Measurements from ENCODE around the gene INPP4B.

The INPP4B gene

DNA sequence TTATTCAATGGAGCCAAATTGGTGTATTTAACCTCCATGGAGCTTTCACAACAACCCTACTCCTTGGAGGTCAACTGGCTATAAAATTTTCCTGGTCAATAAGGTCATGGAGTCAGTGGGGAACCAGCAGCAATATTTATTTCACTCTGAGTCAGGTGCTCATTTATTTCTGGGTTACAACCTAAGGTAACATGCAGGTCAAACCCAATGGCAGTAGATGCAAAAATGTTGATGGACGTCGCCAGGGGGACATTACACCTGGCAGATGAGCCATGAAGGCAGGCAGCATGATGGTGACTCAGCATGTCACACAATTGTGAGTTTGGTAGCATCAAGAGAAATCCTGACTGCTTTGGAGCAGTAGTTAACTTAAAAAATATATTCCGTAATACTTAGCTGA, 695.6 kb downstream of the INPP4B start:
- Histone ChIP-seq H4K8ac (ENCODE audit: low read depth, low read length) (no peak overlapping the region), H3K4me2 (ENCODE audit: low read length) (no peak overlapping the region), H2BK120ac (ENCODE audit: insufficient read depth, low read length, poor library complexity) (no peak overlapping the region), H2AFZ (ENCODE audit: insufficient read depth, low read length, poor library complexity) (no peak overlapping the region), H3K4me1 (ENCODE audit: control insufficient read depth in 1 of 2, insufficient read depth in 2 of 2, low read length in 2 of 2) (no peaks in the 10 kb centered on the region), H3K4ac (ENCODE audit: low read depth, low read length) (no peak overlapping the region), H3K27ac (ENCODE audit: low read depth, low read length) (no peak overlapping the region), H4K12ac (ENCODE audit: low read depth, low read length) (no peak overlapping the region), H3K79me1 (ENCODE audit: low read length) (no peaks in the 10 kb centered on the region), H4K91ac (ENCODE audit: low read depth, low read length) (no peak overlapping the region), H3K9ac (ENCODE audit: low read length) (no peak overlapping the region), H3K79me2 (ENCODE audit: control insufficient read depth, insufficient read depth, low read length, poor library complexity) (no peaks in the 10 kb centered on the region), H3K9me3 (ENCODE audit: insufficient read depth, low read depth, low read length) (no peaks in the 10 kb centered on the region), H3K18ac (ENCODE audit: low read length) (no peak overlapping the region), H3K27me3 (ENCODE audit: insufficient read depth, low read length) (no peaks in the 10 kb centered on the region), H3K36me3 (ENCODE audit: control insufficient read depth in 1 of 2, insufficient read depth in 2 of 2, low read length in 2 of 2) (no peaks in the 10 kb centered on the region), H2BK5ac (ENCODE audit: low read depth, low read length, poor library complexity) (no peak overlapping the region), H2BK12ac (ENCODE audit: low read length) (no peak overlapping the region), H3K4me3 (ENCODE audit: low read depth, low read length) (no peak overlapping the region), H3K23ac (ENCODE audit: low read length) (no peak overlapping the region), H2AK5ac (ENCODE audit: low read length) (no peak overlapping the region), H3K14ac (ENCODE audit: low read length) (no peak overlapping the region)
- WGBS (ENCODE audit: extremely low coverage, insufficient coverage, insufficient read length) = no CpG with 5 or more reads among the region's 3 CpGs
- DNase-seq = no peak

DNA sequence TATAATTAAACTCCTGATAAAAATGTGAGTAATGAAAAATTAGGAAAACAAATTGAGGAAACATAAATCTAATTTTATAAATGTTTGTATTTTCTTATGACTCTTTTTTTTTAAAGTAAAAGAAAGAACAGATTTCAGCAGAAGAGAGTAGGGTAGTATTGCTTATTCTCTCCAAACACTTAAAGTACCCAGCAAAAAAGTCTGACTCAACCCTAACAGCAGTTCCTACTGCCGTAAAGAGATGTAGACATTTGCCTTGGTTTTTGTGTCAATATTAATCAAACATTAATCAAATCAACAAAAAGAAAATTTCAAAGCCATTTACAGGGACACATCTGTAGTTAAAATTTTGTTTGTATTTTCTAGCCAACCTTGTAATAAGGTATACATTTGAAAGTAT, 701.3 kb downstream of the INPP4B start:
- no peak overlapping the region for H3K18ac ChIP-seq (ENCODE audit: low read length)

DNA sequence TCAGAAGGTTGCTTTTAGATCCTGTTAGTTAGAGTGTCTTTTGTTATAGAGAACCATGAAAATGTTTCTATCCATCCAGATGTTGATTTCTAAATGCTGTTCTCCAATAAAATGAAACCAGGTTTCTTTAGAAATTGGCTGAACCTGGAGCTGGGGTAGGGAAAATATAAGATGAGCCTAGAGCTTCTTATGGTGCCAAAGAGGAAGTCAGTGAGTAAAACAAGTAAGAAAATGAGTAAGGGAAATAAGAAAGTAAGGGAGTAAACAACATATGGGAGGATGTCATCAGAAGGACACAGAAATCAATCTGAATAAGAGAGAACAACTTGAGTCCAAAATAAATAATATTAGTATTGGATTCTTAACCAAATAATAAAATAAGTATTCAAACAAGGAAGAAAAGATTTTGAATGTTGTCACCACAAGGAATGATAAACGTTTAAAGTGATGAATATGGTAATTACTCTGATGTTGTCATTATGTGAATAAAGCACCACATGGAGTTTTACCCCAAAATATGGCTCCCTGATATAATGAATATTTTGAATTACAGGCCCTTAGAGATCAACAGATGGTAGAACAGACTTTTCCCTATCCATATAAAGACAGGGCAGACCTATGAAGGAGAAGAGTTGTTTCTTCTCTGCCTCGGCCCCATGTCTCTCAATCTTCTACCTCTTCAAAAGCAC, 703.6 kb downstream of the INPP4B start:
- Histone ChIP-seq H3K4me1 (ENCODE audit: control insufficient read depth in 1 of 2, insufficient read depth in 2 of 2, low read length in 2 of 2) (no peaks in the 10 kb centered on the region), H3K27ac (ENCODE audit: low read depth, low read length) (no peak overlapping the region), H3K79me1 (ENCODE audit: low read length) (no peaks in the 10 kb centered on the region), H2BK120ac (ENCODE audit: insufficient read depth, low read length, poor library complexity) (no peak overlapping the region), H3K9ac (ENCODE audit: low read length) (no peak overlapping the region), H3K14ac (ENCODE audit: low read length) (no peak overlapping the region), H3K4me3 (ENCODE audit: low read depth, low read length) (no peak overlapping the region), H3K79me2 (ENCODE audit: control insufficient read depth, insufficient read depth, low read length, poor library complexity) (no peaks in the 10 kb centered on the region), H3K36me3 (ENCODE audit: control insufficient read depth in 1 of 2, insufficient read depth in 2 of 2, low read length in 2 of 2) (no peaks in the 10 kb centered on the region), H3K4me2 (ENCODE audit: low read length) (no peak overlapping the region), H2AFZ (ENCODE audit: insufficient read depth, low read length, poor library complexity) (no peak overlapping the region), H3K23ac (ENCODE audit: low read length) (no peak overlapping the region), H4K12ac (ENCODE audit: low read depth, low read length) (no peak overlapping the region), H2AK5ac (ENCODE audit: low read length) (no peak overlapping the region), H2BK5ac (ENCODE audit: low read depth, low read length, poor library complexity) (no peak overlapping the region), H3K4ac (ENCODE audit: low read depth, low read length) (no peak overlapping the region), H4K8ac (ENCODE audit: low read depth, low read length) (no peak overlapping the region), H3K18ac (ENCODE audit: low read length) (no peak overlapping the region), H2BK12ac (ENCODE audit: low read length) (no peak overlapping the region), H3K27me3 (ENCODE audit: insufficient read depth, low read length) (no peaks in the 10 kb centered on the region), H4K91ac (ENCODE audit: low read depth, low read length) (no peak overlapping the region), H3K9me3 (ENCODE audit: insufficient read depth, low read depth, low read length) (no peaks in the 10 kb centered on the region)
- no peak for DNase-seq
- no CpG with 5 or more reads among the region's 2 CpGs for WGBS (ENCODE audit: extremely low coverage, insufficient coverage, insufficient read length)

More for the DNA sequence above, 701.3 kb downstream of the INPP4B start:
- H4K91ac ChIP-seq (ENCODE audit: low read depth, low read length) = no peak overlapping the region
- H3K4me1 ChIP-seq (ENCODE audit: control insufficient read depth in 1 of 2, insufficient read depth in 2 of 2, low read length in 2 of 2) = no peaks in the 10 kb centered on the region
- H3K4ac ChIP-seq (ENCODE audit: low read depth, low read length) = no peak overlapping the region
- H3K27ac ChIP-seq (ENCODE audit: low read depth, low read length) = no peak overlapping the region
- H3K4me3 ChIP-seq (ENCODE audit: low read depth, low read length) = no peak overlapping the region
- no peak for DNase-seq
- H2AK5ac ChIP-seq (ENCODE audit: low read length) = no peak overlapping the region
- no CpG with 5 or more reads among the region's 1 CpG for WGBS (ENCODE audit: extremely low coverage, insufficient coverage, insufficient read length)
- H3K4me2 ChIP-seq (ENCODE audit: low read length) = no peak overlapping the region
- H3K27me3 ChIP-seq (ENCODE audit: insufficient read depth, low read length) = no peaks in the 10 kb centered on the region
- no peaks in the 10 kb centered on the region for H3K9me3 ChIP-seq (ENCODE audit: insufficient read depth, low read depth, low read length)
- H4K8ac ChIP-seq (ENCODE audit: low read depth, low read length) = no peak overlapping the region
- no peaks in the 10 kb centered on the region for H3K79me1 ChIP-seq (ENCODE audit: low read length)
- no peak overlapping the region for H2BK5ac ChIP-seq (ENCODE audit: low read depth, low read length, poor library complexity)
- H2AFZ ChIP-seq (ENCODE audit: insufficient read depth, low read length, poor library complexity) = no peak overlapping the region
- H3K9ac ChIP-seq (ENCODE audit: low read length) = no peak overlapping the region
- no peak overlapping the region for H3K14ac ChIP-seq (ENCODE audit: low read length)
- H3K36me3 ChIP-seq (ENCODE audit: control insufficient read depth in 1 of 2, insufficient read depth in 2 of 2, low read length in 2 of 2) = no peaks in the 10 kb centered on the region
- H2BK120ac ChIP-seq (ENCODE audit: insufficient read depth, low read length, poor library complexity) = no peak overlapping the region
- H3K79me2 ChIP-seq (ENCODE audit: control insufficient read depth, insufficient read depth, low read length, poor library complexity) = no peaks in the 10 kb centered on the region
- no peak overlapping the region for H4K12ac ChIP-seq (ENCODE audit: low read depth, low read length)
- no peak overlapping the region for H3K23ac ChIP-seq (ENCODE audit: low read length)
- H2BK12ac ChIP-seq (ENCODE audit: low read length) = no peak overlapping the region

DNA sequence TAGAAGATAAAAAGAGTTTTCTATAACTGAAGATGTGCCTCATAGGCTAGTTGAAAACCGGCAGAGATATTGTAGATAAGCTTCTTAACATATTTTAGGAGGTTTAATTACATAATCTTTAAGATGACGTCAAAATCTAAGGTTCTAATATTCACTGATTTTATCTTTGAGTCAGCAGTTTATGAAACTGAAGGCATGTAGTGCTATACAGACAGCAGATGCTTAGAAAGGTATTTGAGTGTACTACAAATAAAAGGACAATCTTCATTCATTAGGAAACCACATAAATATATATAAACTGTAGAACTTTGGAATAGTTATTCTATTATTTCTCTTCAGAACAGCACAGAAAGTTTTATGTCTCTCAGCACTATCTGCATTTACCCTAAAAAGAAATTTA, 704.9 kb downstream of the INPP4B start:
- Histone ChIP-seq H4K8ac (ENCODE audit: low read depth, low read length) (no peak overlapping the region), H3K4ac (ENCODE audit: low read depth, low read length) (no peak overlapping the region), H3K27me3 (ENCODE audit: insufficient read depth, low read length) (no peaks in the 10 kb centered on the region), H2BK12ac (ENCODE audit: low read length) (no peak overlapping the region), H3K9me3 (ENCODE audit: insufficient read depth, low read depth, low read length) (no peaks in the 10 kb centered on the region), H3K4me3 (ENCODE audit: low read depth, low read length) (no peak overlapping the region), H3K79me1 (ENCODE audit: low read length) (no peaks in the 10 kb centered on the region), H3K18ac (ENCODE audit: low read length) (no peak overlapping the region), H3K36me3 (ENCODE audit: control insufficient read depth in 1 of 2, insufficient read depth in 2 of 2, low read length in 2 of 2) (no peaks in the 10 kb centered on the region), H4K12ac (ENCODE audit: low read depth, low read length) (no peak overlapping the region), H3K27ac (ENCODE audit: low read depth, low read length) (no peak overlapping the region), H3K4me2 (ENCODE audit: low read length) (no peak overlapping the region), H4K91ac (ENCODE audit: low read depth, low read length) (no peak overlapping the region), H3K23ac (ENCODE audit: low read length) (no peak overlapping the region), H2AK5ac (ENCODE audit: low read length) (no peak overlapping the region), H3K14ac (ENCODE audit: low read length) (no peak overlapping the region), H3K4me1 (ENCODE audit: control insufficient read depth in 1 of 2, insufficient read depth in 2 of 2, low read length in 2 of 2) (no peaks in the 10 kb centered on the region), H2BK5ac (ENCODE audit: low read depth, low read length, poor library complexity) (no peak overlapping the region), H2BK120ac (ENCODE audit: insufficient read depth, low read length, poor library complexity) (no peak overlapping the region), H3K79me2 (ENCODE audit: control insufficient read depth, insufficient read depth, low read length, poor library complexity) (no peaks in the 10 kb centered on the region), H2AFZ (ENCODE audit: insufficient read depth, low read length, poor library complexity) (no peak overlapping the region), H3K9ac (ENCODE audit: low read length) (no peak overlapping the region)
- DNase-seq = peak in 1 of 2 donors; percentile 15
- WGBS (ENCODE audit: extremely low coverage, insufficient coverage, insufficient read length) = no CpG with 5 or more reads among the region's 2 CpGs
